Spleen (tissue), 11 donors: ENCODE measurements around the gene PRKAG3. TPM values are rescaled to one million over a fixed set of nuclear protein-coding genes. Genes with fewer than 3 reads are reported as not detected.

Experiments
- DNase-seq: peaks from one replicate; pipeline ENCODE4 v3.0.0-alpha.2; 2020
- H3K27ac ChIP-seq, 8 donors: fragments of 200-600 bp; sonication (generic) in 7 of 8; 1 replicate in 4 of 8; 2 replicates in 4 of 8; pipeline versions ENCODE4 v1.5.0 to v1.8.0; 2016 to 2021; ENCODE audit warnings: inconsistent platforms in 4 of 8, mild to moderate bottlenecking in 4 of 8, moderate library complexity in 1 of 8
- H3K27me3 ChIP-seq, 7 donors: fragments of 200-600 bp; sonication (generic) in 6 of 7; replicated peaks in 1 of 7; 1 replicate in 4 of 7; 2 replicates in 3 of 7; pipeline versions ENCODE4 v1.5.0 to v1.8.0; 2016 to 2021; ENCODE audit warnings: inconsistent platforms in 3 of 7, mild to moderate bottlenecking in 1 of 7
- H3K36me3 ChIP-seq, 6 donors: fragments of 200-600 bp; sonication (generic) in 5 of 6; 1 replicate in 4 of 6; 2 replicates in 2 of 6; pipeline versions ENCODE4 v1.5.0 to v1.8.0; 2016 to 2021; ENCODE audit warnings: inconsistent platforms in 2 of 6
- H3K4me1 ChIP-seq, 6 donors: fragments of 200-600 bp; sonication (generic) in 5 of 6; 1 replicate in 3 of 6; 2 replicates in 3 of 6; pipeline versions ENCODE4 v1.5.0 to v1.8.0; 2016 to 2021; ENCODE audit warnings: inconsistent platforms in 3 of 6
- H3K4me3 ChIP-seq, 8 donors: fragments of 200-600 bp; sonication (generic) in 7 of 8; 1 replicate in 4 of 8; 2 replicates in 4 of 8; pipeline versions ENCODE4 v1.5.0 to v1.8.0; 2016 to 2021; ENCODE audit warnings: inconsistent platforms in 4 of 8, mild to moderate bottlenecking in 4 of 8, moderate library complexity in 2 of 8
- H3K9me3 ChIP-seq, 8 donors: fragments of 200-600 bp; sonication (generic) in 7 of 8; 1 replicate in 4 of 8; 2 replicates in 4 of 8; pipeline versions ENCODE4 v1.5.0 to v1.8.0; 2016 to 2021; ENCODE audit warnings: inconsistent platforms in 4 of 8
- CTCF ChIP-seq, 11 experiments: fragments of 200-600 bp in 7 of 11; fragments of 450-650 bp in 4 of 11; sonication (generic) in 4 of 11; IDR thresholded peaks in 8 of 11; conservative IDR thresholded peaks in 3 of 11; 1 replicate in 7 of 11; 2 replicates in 4 of 11; pipeline versions ENCODE4 v1.4.0 to v1.8.0; 2016 to 2021; ENCODE audit warnings: antibody characterized with exemption in 11 of 11, inconsistent platforms in 4 of 11, mild to moderate bottlenecking in 1 of 11
- POLR2A ChIP-seq, 3 donors: fragments of 450-650 bp; IDR thresholded peaks; one replicate each; pipeline ENCODE4 v1.5.1; 2017; ENCODE audit warnings: antibody characterized with exemption in 3 of 3, mild to moderate bottlenecking in 1 of 3
- POLR2AphosphoS5 ChIP-seq, 3 donors: sonication (generic); formaldehyde crosslinking; IDR thresholded peaks; one replicate each; pipeline ENCODE4 v1.5.1; 2017; ENCODE audit warnings: antibody characterized with exemption in 3 of 3
- WGBS, 5 donors: extraction: QIAGEN DNeasy Blood & Tissue Kit in 3 of 5; methylation state at CpG; one replicate each; pipeline versions ENCODE4 v1.1.5 to v1.1.7; 2013 to 2018; 5-methylcytosine and 5-hydroxymethylcytosine counted together
- intact Hi-C: fragments of 100-400 bp; cut with DNase I; formaldehyde crosslinking; loops from one replicate; pipeline ENCODE4 v1.15.0; 2023; ENCODE audit warnings: low total_unique reads
- polyA plus RNA-seq, 3 donors: library from polyadenylated mRNA; stranded (reverse); fragments of 200-250 nt; gene quantifications; one replicate each; pipeline ENCODE4 v1.2.1, GENCODE V29; 2013
- total RNA-seq, 7 donors: library from RNA; depleted of rRNA in 3 of 7; stranded (reverse); fragments of >200 nt in 3 of 7; fragmentation: NEBNext Ultra II Directional in 4 of 7; extraction: Animal tissue kit (Norgen Biotek cat#: 25700) in 4 of 7; gene quantifications; one replicate each; pipeline versions ENCODE4 v1.1.0 to v1.2.1, GENCODE V29; 2016 to 2021
- donor health status: healthy with polysubstance abuse.
- donor health status: DM: no; HTN: no; CAD: no; lungs with moderate emphysema.
- donor health status: DM: no; HTN: no; CAD: no.
- donor health status: Bipolar disorder and iron deficiency.
- donor health status: healthy.
- donor health status: DM: no; HTN: no; CAD: no.
- donor health status: DM: yes; HTN: yes; CAD: no.

The PRKAG3 gene
- total and polyA plus RNA-seq, 10 donors: not detected

GRCh38 chr2:218879776-218880101 lies 48.1 kb upstream of the PRKAG3 start:
- Histone ChIP-seq H3K27ac (peak overlapping the region in 7 of 8 donors; percentile 61 to 93 (median 79)), H3K27me3 (peaks cover 0 to 99% (median 24%) of the 10 kb centered on the region in 7 donors), H3K4me1 (peaks cover 16 to 86% (median 70%) of the 10 kb centered on the region in 6 donors), H3K9me3 (no peaks in the 10 kb centered on the region), H3K36me3 (no peaks in the 10 kb centered on the region), H3K4me3 (peak overlapping the region in 7 of 8 donors; percentile 30 to 72 (median 37))
- no peak for TF ChIP-seq POLR2A (IDR thresholded peaks at IDR 0.05)
- 6 to 14% (median 8%) methylated on average over 10 to 11 of the region's 11 CpGs for WGBS, 5 donors
- no peak for DNase-seq
- intact Hi-C loops: no loop called here

GRCh38 chr2:218878926-218879761 lies 47.5 kb upstream of the PRKAG3 start:
- 23 to 36% (median 34%) methylated on average over 8 to 16 of the region's 16 CpGs for whole genome bisulfite sequencing, 5 donors
- peak; percentile 78 for DNase-seq
- intact Hi-C loops: no loop called here
- TF ChIP-seq POLR2AphosphoS5 (IDR thresholded peaks at IDR 0.05): no peak
- no peak for TF ChIP-seq CTCF (IDR thresholded peaks at IDR 0.05 in 8 of 11, conservative IDR thresholded peaks at IDR 0.05 in 3 of 11)
- TF ChIP-seq POLR2A (IDR thresholded peaks at IDR 0.05): no peak
- Histone ChIP-seq H3K4me3 (peak overlapping the region in 1 of 8 donors; percentile 72), H3K27me3 (peaks cover 0 to 99% (median 24%) of the 10 kb centered on the region in 7 donors), H3K9me3 (no peaks in the 10 kb centered on the region), H3K4me1 (peaks cover 16 to 80% (median 68%) of the 10 kb centered on the region in 6 donors), H3K27ac (peak overlapping the region in 7 of 8 donors; percentile 61 to 93 (median 79)), H3K36me3 (no peaks in the 10 kb centered on the region)

- TF ChIP-seq POLR2A (IDR thresholded peaks at IDR 0.05) (no peak), CTCF (IDR thresholded peaks at IDR 0.05 in 8 of 11, conservative IDR thresholded peaks at IDR 0.05 in 3 of 11) (no peak), POLR2AphosphoS5 (IDR thresholded peaks at IDR 0.05) (no peak)
- Histone ChIP-seq H3K36me3 (peaks cover 0 to 4% (median 0%) of the 10 kb centered on the region in 6 donors), H3K4me3 (no peak overlapping the region), H3K4me1 (peaks cover 16 to 79% (median 65%) of the 10 kb centered on the region in 6 donors), H3K9me3 (no peaks in the 10 kb centered on the region), H3K27me3 (peaks cover 0 to 99% (median 23%) of the 10 kb centered on the region in 7 donors), H3K27ac (no peak overlapping the region)
- peak; percentile 37 for DNase-seq
- 70 to 81% (median 75%) methylated on average over 6 of the region's 6 CpGs for WGBS, 5 donors
- intact Hi-C loops: no loop called here
Observed at GRCh38 chr2:218878486-218878885, 46.9 kb upstream of the PRKAG3 start.

- no peak overlapping the region for H3K4me3 ChIP-seq
- 26 to 66% (median 40%) methylated on average over 5 of the region's 5 CpGs for WGBS, 5 donors
- TF ChIP-seq POLR2A (IDR thresholded peaks at IDR 0.05): no peak
- TF ChIP-seq CTCF (IDR thresholded peaks at IDR 0.05 in 8 of 11, conservative IDR thresholded peaks at IDR 0.05 in 3 of 11): no peak
- TF ChIP-seq POLR2AphosphoS5 (IDR thresholded peaks at IDR 0.05): no peak
- no peaks in the 10 kb centered on the region for H3K9me3 ChIP-seq
- H3K27me3 ChIP-seq: peaks cover 0 to 99% (median 28%) of the 10 kb centered on the region in 7 donors
- peaks cover 16 to 79% (median 65%) of the 10 kb centered on the region in 6 donors for H3K4me1 ChIP-seq
- peak; percentile 72 for DNase-seq
- intact Hi-C loops: no loop called here
- peaks cover 0 to 7% (median 0%) of the 10 kb centered on the region in 6 donors for H3K36me3 ChIP-seq
- no peak overlapping the region for H3K27ac ChIP-seq
Observed at GRCh38 chr2:218877891-218878290, 46.3 kb upstream of the PRKAG3 start.
